Measurements from ENCODE around the gene SCAF1.

Gene SCAF1

DNA sequence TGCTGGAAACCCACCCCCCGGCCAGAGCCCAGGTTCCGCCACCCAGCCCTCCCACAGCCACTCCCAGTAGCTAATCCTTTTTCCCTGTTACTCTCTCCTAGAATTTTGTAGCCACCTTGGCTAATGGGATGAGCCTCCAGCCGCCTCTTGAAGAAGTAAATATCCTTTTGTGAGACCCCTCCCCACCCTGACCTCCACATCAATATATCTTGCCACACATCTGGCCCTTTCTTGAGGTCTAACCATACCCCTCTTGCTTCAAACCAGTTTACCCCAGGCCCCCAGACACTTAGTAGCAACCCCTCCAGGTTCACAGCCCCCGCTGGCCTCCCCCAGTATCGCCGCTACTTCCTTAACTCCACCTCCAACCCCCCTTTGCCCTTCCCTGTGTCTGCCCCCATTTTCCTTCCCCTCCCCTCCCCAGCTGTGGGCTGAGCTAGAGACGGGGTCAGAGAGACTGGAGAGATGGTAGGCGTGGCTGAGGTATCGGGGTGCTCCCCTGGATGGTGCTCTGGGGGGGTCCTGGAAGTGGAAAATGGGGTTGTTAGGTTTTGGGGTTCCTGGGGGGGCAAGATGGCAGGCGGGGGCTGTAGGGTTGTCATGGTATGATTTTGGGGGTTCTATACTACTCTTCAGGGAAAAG is 37.9 kb downstream of the SCAF1 start:
- H3K27ac ChIP-seq = peak overlapping the region; percentile 31; the same call in 1 of the 2 replicates
- no peak for TF ChIP-seq ZFX (IDR thresholded peaks at IDR 0.05; ENCODE audit: borderline replicate concordance)
- TF ChIP-seq, protein P1, sequence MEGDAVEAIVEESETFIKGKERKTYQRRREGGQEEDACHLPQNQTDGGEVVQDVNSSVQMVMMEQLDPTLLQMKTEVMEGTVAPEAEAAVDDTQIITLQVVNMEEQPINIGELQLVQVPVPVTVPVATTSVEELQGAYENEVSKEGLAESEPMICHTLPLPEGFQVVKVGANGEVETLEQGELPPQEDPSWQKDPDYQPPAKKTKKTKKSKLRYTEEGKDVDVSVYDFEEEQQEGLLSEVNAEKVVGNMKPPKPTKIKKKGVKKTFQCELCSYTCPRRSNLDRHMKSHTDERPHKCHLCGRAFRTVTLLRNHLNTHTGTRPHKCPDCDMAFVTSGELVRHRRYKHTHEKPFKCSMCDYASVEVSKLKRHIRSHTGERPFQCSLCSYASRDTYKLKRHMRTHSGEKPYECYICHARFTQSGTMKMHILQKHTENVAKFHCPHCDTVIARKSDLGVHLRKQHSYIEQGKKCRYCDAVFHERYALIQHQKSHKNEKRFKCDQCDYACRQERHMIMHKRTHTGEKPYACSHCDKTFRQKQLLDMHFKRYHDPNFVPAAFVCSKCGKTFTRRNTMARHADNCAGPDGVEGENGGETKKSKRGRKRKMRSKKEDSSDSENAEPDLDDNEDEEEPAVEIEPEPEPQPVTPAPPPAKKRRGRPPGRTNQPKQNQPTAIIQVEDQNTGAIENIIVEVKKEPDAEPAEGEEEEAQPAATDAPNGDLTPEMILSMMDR (IDR thresholded peaks at IDR 0.05) = no peak

DNA sequence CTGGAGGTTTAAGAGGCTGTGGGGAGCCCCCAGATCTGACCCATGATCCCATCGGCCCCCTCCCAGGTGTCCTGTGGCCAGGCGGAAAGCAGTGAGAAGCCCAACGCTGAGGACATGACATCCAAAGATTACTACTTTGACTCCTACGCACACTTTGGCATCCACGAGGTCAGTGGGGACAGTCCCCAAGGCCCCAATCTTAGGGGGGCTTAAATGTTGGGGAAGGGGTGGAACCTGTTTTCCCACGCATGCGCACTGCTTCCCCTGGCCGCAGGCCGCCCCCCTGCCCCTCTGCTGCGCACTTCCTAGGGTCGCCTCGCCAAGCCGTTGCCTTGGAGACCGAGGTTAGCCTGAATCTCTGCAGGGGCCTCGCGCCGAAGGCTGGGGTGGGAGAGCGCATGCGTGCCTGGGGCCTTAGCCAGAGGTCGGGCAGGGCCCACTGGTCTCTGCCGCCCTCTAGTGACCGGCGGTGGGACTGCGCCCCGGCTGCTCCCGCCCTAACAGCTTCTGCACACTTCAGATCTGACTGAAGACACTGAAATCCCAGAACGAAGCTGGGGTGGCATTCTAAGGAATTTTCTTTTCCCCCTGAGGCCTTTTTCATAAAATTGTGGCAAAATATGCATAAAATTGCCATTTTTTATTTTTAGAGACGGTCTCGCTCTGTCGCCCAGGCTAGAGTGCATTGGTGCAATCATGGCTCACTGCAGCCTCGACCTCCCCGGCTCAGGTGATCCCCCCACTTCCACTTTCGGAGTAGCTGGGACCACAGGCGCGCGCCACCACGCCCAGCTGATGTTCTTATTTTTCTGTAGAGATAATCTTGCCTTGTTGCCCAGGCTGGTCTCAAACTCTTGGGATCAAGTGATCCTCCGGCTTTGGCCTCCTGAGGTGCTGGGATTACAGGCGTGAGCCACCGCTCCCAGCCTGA is 38.7 kb downstream of the SCAF1 start:
- peak overlapping the region; percentile 31; the same call in 1 of the 2 replicates for H3K27ac ChIP-seq
- TF ChIP-seq ZFX (IDR thresholded peaks at IDR 0.05; ENCODE audit: borderline replicate concordance) = no peak
- TF ChIP-seq, protein P1 (IDR thresholded peaks at IDR 0.05) = peak; percentile 99

DNA sequence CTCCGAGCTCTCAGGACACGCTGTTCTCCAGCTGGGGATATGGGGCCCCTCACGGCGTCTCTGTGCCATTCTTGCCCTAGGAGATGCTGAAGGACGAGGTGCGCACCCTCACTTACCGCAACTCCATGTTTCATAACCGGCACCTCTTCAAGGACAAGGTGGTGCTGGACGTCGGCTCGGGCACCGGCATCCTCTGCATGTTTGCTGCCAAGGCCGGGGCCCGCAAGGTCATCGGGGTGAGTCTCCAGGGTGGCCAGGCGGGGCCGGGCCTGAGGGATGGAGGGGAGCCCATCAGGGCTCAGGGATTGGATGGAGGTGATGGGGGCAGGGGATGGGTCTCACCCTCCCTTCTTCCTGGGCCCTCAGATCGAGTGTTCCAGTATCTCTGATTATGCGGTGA is 39.8 kb downstream of the SCAF1 start:
- TF ChIP-seq, protein P1 (IDR thresholded peaks at IDR 0.05) = no peak
- no peak for TF ChIP-seq ZFX (IDR thresholded peaks at IDR 0.05; ENCODE audit: borderline replicate concordance)
- H3K27ac ChIP-seq = no peak overlapping the region

DNA sequence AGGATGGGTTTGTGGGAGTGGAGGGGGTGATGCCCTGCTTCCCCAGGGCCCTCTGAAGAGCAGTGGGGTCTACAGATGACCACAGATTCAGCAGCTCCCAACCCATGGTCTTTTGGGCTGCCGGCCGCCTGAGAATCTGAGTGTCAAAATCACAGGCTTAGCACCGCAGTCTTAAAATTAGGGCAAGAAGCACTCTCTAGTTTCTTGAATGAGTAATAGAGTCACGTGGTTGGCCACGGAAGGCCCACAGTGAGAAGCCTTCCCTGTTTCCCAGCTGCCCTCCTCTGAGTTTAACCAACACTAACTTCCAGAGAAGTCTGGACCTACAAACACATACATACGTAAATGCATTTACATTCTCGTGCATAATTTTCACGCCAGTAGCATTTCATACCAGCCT is 40.3 kb downstream of the SCAF1 start:
- no peak overlapping the region for H3K27ac ChIP-seq

DNA sequence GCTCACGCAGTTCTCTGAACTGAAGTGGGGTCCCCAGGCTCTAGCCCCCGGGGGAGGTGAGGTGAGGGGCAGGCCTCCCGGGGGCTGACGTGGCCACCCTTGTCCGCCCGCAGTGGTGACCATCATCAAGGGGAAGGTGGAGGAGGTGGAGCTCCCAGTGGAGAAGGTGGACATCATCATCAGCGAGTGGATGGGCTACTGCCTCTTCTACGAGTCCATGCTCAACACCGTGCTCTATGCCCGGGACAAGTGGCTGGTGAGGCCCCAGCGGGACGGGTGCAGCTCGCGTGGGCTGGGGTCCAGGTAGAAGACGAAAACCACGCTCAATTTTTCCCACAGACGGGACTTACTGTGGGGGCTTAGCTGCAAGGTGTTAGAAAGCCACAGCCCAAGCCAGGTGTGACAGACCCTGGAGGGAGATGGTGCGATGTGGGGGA is 41.8 kb downstream of the SCAF1 start:
- peak overlapping the region; percentile 23; the same call in 1 of the 2 replicates for H3K27ac ChIP-seq
- TF ChIP-seq, protein P1 (IDR thresholded peaks at IDR 0.05) = no peak
- no peak for TF ChIP-seq ZFX (IDR thresholded peaks at IDR 0.05; ENCODE audit: borderline replicate concordance)

More for the DNA sequence above, 40.3 kb downstream of the SCAF1 start:
- no peak for TF ChIP-seq ZFX (IDR thresholded peaks at IDR 0.05; ENCODE audit: borderline replicate concordance)
- TF ChIP-seq, protein P1 (IDR thresholded peaks at IDR 0.05) = no peak

DNA sequence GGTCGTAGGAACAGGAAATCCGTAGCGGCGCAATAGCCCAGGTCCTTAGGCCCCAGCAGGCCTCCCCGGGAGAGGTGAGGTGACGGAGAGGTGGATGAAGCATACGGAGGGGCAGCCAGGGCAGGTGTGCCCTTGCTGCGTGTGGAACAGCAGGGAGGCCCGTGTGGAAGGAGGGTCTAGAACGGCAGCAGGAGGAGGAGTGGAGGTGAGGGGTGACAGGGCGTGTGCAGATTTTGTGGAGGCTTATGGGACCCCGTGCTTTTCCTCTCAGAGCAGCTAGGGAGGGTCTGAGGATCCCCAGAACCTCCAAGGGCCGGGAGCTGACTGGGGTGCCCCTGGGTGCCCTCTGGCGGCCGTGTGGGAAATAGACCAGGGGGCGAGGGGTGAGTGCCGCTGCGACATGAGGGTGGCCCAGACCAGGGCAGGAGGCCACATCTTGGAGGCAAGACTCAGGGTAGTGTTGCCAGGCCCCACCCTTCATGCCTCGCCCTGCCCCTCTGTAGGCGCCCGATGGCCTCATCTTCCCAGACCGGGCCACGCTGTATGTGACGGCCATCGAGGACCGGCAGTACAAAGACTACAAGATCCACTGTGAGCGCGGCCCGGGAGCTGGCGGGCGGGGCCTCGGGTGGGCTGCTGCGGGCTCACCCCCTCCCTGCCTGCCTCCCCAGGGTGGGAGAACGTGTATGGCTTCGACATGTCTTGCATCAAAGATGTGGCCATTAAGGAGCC is 42.4 kb downstream of the SCAF1 start:
- TF ChIP-seq, protein P1 (IDR thresholded peaks at IDR 0.05) = peak; percentile 77
- no peak for TF ChIP-seq ZFX (IDR thresholded peaks at IDR 0.05; ENCODE audit: borderline replicate concordance)
- H3K27ac ChIP-seq = peak overlapping the region; percentile 23; the same call in 1 of the 2 replicates
